GM23248 (cell line): ENCODE results near the gene XIAP. TPM values are rescaled to one million over a fixed set of nuclear protein-coding genes. Genes with fewer than 3 reads are reported as not detected.

ENCODE experiments used
- DNase-seq: peaks from one replicate; pipeline ENCODE4 v3.0.0-alpha.2; 2015
- H2AFZ ChIP-seq: fragments of 200-600 bp; sonication (generic); 2 replicates; pipeline ENCODE4 v1.6.1; 2016; ENCODE audit warnings: antibody characterized with exemption
- H3F3A ChIP-seq: fragments of 200-600 bp; sonication (generic); 2 replicates; pipeline ENCODE4 v1.6.1; 2016; ENCODE audit warnings: mild to moderate bottlenecking, antibody characterized with exemption, mixed run types; ENCODE audit not compliant: insufficient read depth
- H3K27ac ChIP-seq: fragments of 200-600 bp; sonication (generic); 2 replicates; pipeline ENCODE4 v1.5.1; 2016; ENCODE audit warnings: mild to moderate bottlenecking
- H3K27me3 ChIP-seq: fragments of 200-600 bp; sonication (generic); replicated peaks from 2 replicates; pipeline ENCODE4 v1.6.1; 2016; ENCODE audit warnings: mild to moderate bottlenecking; ENCODE audit not compliant: insufficient read depth
- H3K36me3 ChIP-seq: fragments of 200-600 bp; sonication (generic); 2 replicates; pipeline ENCODE4 v1.6.1; 2016; ENCODE audit warnings: low read depth, mild to moderate bottlenecking
- H3K4me1 ChIP-seq: fragments of 200-600 bp; sonication (generic); 2 replicates; pipeline ENCODE4 v1.6.1; 2016; ENCODE audit warnings: mild to moderate bottlenecking; ENCODE audit not compliant: insufficient read depth
- H3K4me2 ChIP-seq: fragments of 200-600 bp; sonication (generic); one replicate; pipeline ENCODE4 v1.6.1; 2016; ENCODE audit warnings: mild to moderate bottlenecking; ENCODE audit not compliant: unreplicated experiment
- H3K4me3 ChIP-seq: fragments of 200-600 bp; sonication (generic); 2 replicates; pipeline ENCODE4 v1.5.1; 2016; ENCODE audit warnings: mild to moderate bottlenecking
- H3K79me2 ChIP-seq: fragments of 200-600 bp; sonication (generic); 2 replicates; pipeline ENCODE4 v1.6.1; 2016; ENCODE audit warnings: mild to moderate bottlenecking; ENCODE audit not compliant: insufficient read depth
- H3K9ac ChIP-seq: fragments of 200-600 bp; sonication (generic); 2 replicates; pipeline ENCODE4 v1.6.1; 2016; ENCODE audit warnings: mild to moderate bottlenecking
- H3K9me2 ChIP-seq: fragments of 200-600 bp; sonication (generic); 2 replicates; pipeline ENCODE4 v1.6.1; 2016; ENCODE audit warnings: mixed run types, mild to moderate bottlenecking, moderate library complexity; ENCODE audit not compliant: insufficient read depth
- H3K9me3 ChIP-seq: fragments of 200-600 bp; sonication (generic); one replicate; pipeline ENCODE4 v1.6.1; 2017; ENCODE audit warnings: low read depth
- H4K20me1 ChIP-seq: fragments of 200-600 bp; sonication (generic); 2 replicates; pipeline ENCODE4 v1.6.0; 2016; ENCODE audit not compliant: insufficient read depth
- EZH2 ChIP-seq: fragments of 200-600 bp; sonication (generic); IDR thresholded peaks from 2 replicates; pipeline ENCODE4 v1.6.1; 2018; ENCODE audit warnings: antibody characterized with exemption, mild to moderate bottlenecking; ENCODE audit not compliant: insufficient read depth, poor library complexity, severe bottlenecking
- EZH2phosphoT487 ChIP-seq: fragments of 200-600 bp; sonication (generic); IDR thresholded peaks from 2 replicates; pipeline ENCODE4 v1.6.1; 2018; ENCODE audit warnings: antibody characterized with exemption, moderate library complexity, mild to moderate bottlenecking, low read depth; ENCODE audit not compliant: insufficient read depth
- WGBS, 2 experiments: methylation state at CpG; one replicate each; pipeline ENCODE4 v1.1.6; 2015 to 2017; ENCODE audit warnings: low lambda C conversion rate in 2 of 2, low coverage in 1 of 2; ENCODE audit errors: missing lambda C conversion rate in 2 of 2; 5-methylcytosine and 5-hydroxymethylcytosine counted together
- in situ Hi-C: fragments of 300-500 bp; cut with MboI; formaldehyde crosslinking; loops from 2 replicates; pipeline ENCODE4 v1.15.0; 2020
- polyA plus RNA-seq: library from polyadenylated mRNA; unstranded; fragments of >200 nt; fragmentation: Nextera tagmentation; extraction: Ambion mirVana; gene quantifications from 2 replicates; pipeline ENCODE4 v1.2.1, GENCODE V29; 2016
- total RNA-seq: library from RNA; depleted of rRNA; stranded (reverse); fragments of >200 nt; shearing (Covaris generic); gene quantifications from 2 replicates; pipeline ENCODE4 v1.2.3, GENCODE V29; 2014

XIAP gene
- total and polyA plus RNA-seq, 2 experiments from 2014 or later: 17.3 to 19.7 TPM

GRCh38 chrX:123818243-123818642, 41.6 kb upstream of the XIAP start:
- Histone ChIP-seq H3K4me2 (no peak overlapping the region), H3K9me2 (no peaks in the 10 kb centered on the region), H3K79me2 (no peaks in the 10 kb centered on the region), H3K36me3 (no peaks in the 10 kb centered on the region), H3K9me3 (no peaks in the 10 kb centered on the region), H3K4me1 (0 out of 2 replicates have a peak, but pooled peaks cover 4% of the 10 kb centered on the region), H3K27me3 (no peaks in the 10 kb centered on the region), H3K4me3 (no peak overlapping the region), H2AFZ (no peak overlapping the region), H4K20me1 (no peaks in the 10 kb centered on the region), H3F3A (no peaks in the 10 kb centered on the region), H3K27ac (peak overlapping the region; percentile 69), H3K9ac (no peak overlapping the region)
- DNase-seq: peak; percentile 88
- in situ Hi-C loops: no loop called here
- TF ChIP-seq EZH2phosphoT487: no peak
- TF ChIP-seq EZH2: no peak

GRCh38 chrX:123822965-123823364, 36.9 kb upstream of the XIAP start:
- no peaks in the 10 kb centered on the region for H3K79me2 ChIP-seq
- no peak overlapping the region for H3K9ac ChIP-seq
- H3K36me3 ChIP-seq: no peaks in the 10 kb centered on the region
- TF ChIP-seq EZH2 (no peak), EZH2phosphoT487 (no peak)
- no peaks in the 10 kb centered on the region for H3F3A ChIP-seq
- WGBS, 2 experiments: 100% methylated on average over 1 of the region's 1 CpG
- H3K27me3 ChIP-seq: no peaks in the 10 kb centered on the region
- no peaks in the 10 kb centered on the region for H3K9me2 ChIP-seq
- H3K4me3 ChIP-seq: no peak overlapping the region
- H3K9me3 ChIP-seq: no peaks in the 10 kb centered on the region
- no peak overlapping the region for H2AFZ ChIP-seq
- H4K20me1 ChIP-seq: no peaks in the 10 kb centered on the region
- no peak overlapping the region for H3K4me2 ChIP-seq
- in situ Hi-C loops: no loop called here
- no peak for DNase-seq
- 0 out of 2 replicates have a peak, but pooled peaks cover 2% of the 10 kb centered on the region for H3K4me1 ChIP-seq
- H3K27ac ChIP-seq: no peak overlapping the region

GRCh38 chrX:123830309-123830708, 29.5 kb upstream of the XIAP start:
- H3K9ac ChIP-seq: no peak overlapping the region
- no peaks in the 10 kb centered on the region for H3K36me3 ChIP-seq
- TF ChIP-seq EZH2 (no peak), EZH2phosphoT487 (no peak)
- no peaks in the 10 kb centered on the region for H3K4me1 ChIP-seq
- H3K9me2 ChIP-seq: no peaks in the 10 kb centered on the region
- H3K79me2 ChIP-seq: no peaks in the 10 kb centered on the region
- H3K4me3 ChIP-seq: no peak overlapping the region
- in situ Hi-C loops: no loop called here
- H2AFZ ChIP-seq: no peak overlapping the region
- no peak overlapping the region for H3K27ac ChIP-seq
- H3K9me3 ChIP-seq: no peaks in the 10 kb centered on the region
- WGBS, 2 experiments: 48 to 73% methylated on average over 3 to 6 of the region's 6 CpGs
- no peaks in the 10 kb centered on the region for H4K20me1 ChIP-seq
- H3K27me3 ChIP-seq: no peaks in the 10 kb centered on the region
- no peak for DNase-seq
- no peaks in the 10 kb centered on the region for H3F3A ChIP-seq
- no peak overlapping the region for H3K4me2 ChIP-seq

GRCh38 chrX:123833387-123833786, 26.5 kb upstream of the XIAP start:
- 57 to 59% methylated on average over 7 of the region's 7 CpGs for WGBS, 2 experiments
- no peak overlapping the region for H3K4me3 ChIP-seq
- TF ChIP-seq EZH2phosphoT487 (no peak), EZH2 (no peak)
- no peaks in the 10 kb centered on the region for H4K20me1 ChIP-seq
- H3K4me1 ChIP-seq: peaks cover 4% of the 10 kb centered on the region; the same call in 1 of the 2 replicates
- H3K79me2 ChIP-seq: no peaks in the 10 kb centered on the region
- H3K27ac ChIP-seq: no peak overlapping the region
- no peak overlapping the region for H2AFZ ChIP-seq
- no peaks in the 10 kb centered on the region for H3K9me3 ChIP-seq
- peak; percentile 49 for DNase-seq
- H3F3A ChIP-seq: no peaks in the 10 kb centered on the region
- in situ Hi-C loops: no loop called here
- H3K27me3 ChIP-seq: no peaks in the 10 kb centered on the region
- no peaks in the 10 kb centered on the region for H3K36me3 ChIP-seq
- H3K9me2 ChIP-seq: no peaks in the 10 kb centered on the region
- no peak overlapping the region for H3K4me2 ChIP-seq
- no peak overlapping the region for H3K9ac ChIP-seq

- Histone ChIP-seq H2AFZ (no peak overlapping the region), H3K27ac (no peak overlapping the region), H3K4me3 (no peak overlapping the region), H3K9me2 (no peaks in the 10 kb centered on the region), H4K20me1 (no peaks in the 10 kb centered on the region), H3K9me3 (no peaks in the 10 kb centered on the region), H3K4me2 (no peak overlapping the region), H3K36me3 (no peaks in the 10 kb centered on the region), H3K79me2 (no peaks in the 10 kb centered on the region), H3K9ac (no peak overlapping the region), H3K4me1 (peaks cover 4% of the 10 kb centered on the region; the same call in 1 of the 2 replicates), H3K27me3 (no peaks in the 10 kb centered on the region), H3F3A (no peaks in the 10 kb centered on the region)
- in situ Hi-C loops: no loop called here
- TF ChIP-seq EZH2 (no peak), EZH2phosphoT487 (no peak)
- WGBS, 2 experiments: 8 to 43% methylated on average over 1 of the region's 1 CpG
- no peak for DNase-seq
Observed at GRCh38 chrX:123834116-123834515, 25.7 kb upstream of the XIAP start.
